ENCODE results near the gene EFHD2. TPM values are rescaled to one million over a fixed set of nuclear protein-coding genes. Genes with fewer than 3 reads are reported as not detected.

Gene EFHD2
- total and polyA plus RNA-seq, 2 of the 8 experiments (the other 6 are each of a cell fraction or from before 2014, with no cell fraction given): 24.4 to 25.1 TPM

DNA sequence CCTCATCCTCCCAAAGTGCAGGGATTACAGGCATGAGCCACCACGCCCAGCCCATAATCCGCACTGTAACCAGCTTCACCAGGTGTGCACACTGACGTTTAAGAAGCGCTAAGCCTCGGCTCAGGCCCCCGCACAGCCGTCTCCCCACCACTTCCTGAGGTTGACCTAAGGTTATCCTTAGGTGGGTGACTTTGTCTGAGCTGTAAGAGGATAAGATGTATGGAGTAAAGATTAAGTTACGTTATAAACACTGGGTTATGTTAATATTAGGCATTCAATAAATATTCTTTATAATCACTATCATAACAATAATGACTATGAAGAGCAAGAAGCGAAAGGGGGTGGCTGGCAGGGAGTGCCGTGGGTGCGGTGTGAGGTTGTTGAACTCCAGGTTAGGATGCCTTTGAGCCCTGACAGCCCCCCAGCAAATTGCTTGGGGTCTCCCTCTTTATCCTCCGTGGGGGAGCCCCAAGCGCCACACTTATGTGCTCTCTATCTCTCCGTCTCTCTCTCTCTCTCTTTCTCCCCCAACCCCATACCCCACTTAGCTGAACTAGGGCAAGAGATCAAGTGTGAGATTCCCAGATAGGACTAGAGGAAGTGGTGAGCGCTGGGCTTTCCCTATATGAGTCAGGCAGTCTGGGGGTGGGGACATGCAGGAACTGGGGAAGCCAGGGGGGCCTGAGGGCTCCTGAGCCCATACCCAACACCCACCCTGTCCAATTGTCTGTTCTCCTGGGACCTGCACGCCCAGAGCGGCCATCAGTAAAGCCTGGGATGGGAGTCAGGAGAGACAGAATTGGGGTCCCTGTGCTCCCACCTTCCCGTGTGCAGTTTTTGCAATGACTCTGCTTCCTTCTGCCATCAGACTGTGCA, 7.6 kb downstream of the EFHD2 start:
- H2AFZ ChIP-seq (ENCODE audit: low read length): no peak overlapping the region
- H2BK20ac ChIP-seq (ENCODE audit: low read length): no peak overlapping the region
- H2BK5ac ChIP-seq (ENCODE audit: low read depth, low read length): no peak overlapping the region
- H3K23ac ChIP-seq (ENCODE audit: insufficient read length): no peak overlapping the region
- H2BK120ac ChIP-seq (replicated peaks; ENCODE audit: low read depth, low read length): no peak overlapping the region
- DNase-seq (ENCODE audit: low read depth in 1 of 2, low spot score in 2 of 2) (no peak), FAIRE-seq (no peak)
- no peak overlapping the region for H3K27ac ChIP-seq (ENCODE audit: low read depth, low read length)
- peaks cover 0 to 10% (median 1%) of the 10 kb centered on the region in 4 experiments; a peak in 4 of 7 replicates for H3K4me1 ChIP-seq (replicated peaks in 1 of 4; ENCODE audit: control insufficient read depth in 3 of 4, insufficient read depth in 4 of 4, low read length in 3 of 4)
- 90% methylated on average over 18 of the region's 18 CpGs; no CpG with 5 or more reads in 1 of the 2 experiments for WGBS, 2 experiments (ENCODE audit: extremely low coverage in 1 of 2, insufficient coverage in 1 of 2, insufficient read length in 1 of 2, insufficient replicate concordance in 2 of 2, low coverage in 1 of 2, low lambda C conversion rate in 2 of 2, missing lambda C conversion rate in 1 of 2)
- no peak overlapping the region for H3K18ac ChIP-seq (ENCODE audit: extremely low read depth, low read length)
- peaks cover 2 to 3% of the 10 kb centered on the region in 2 experiments for H4K20me1 ChIP-seq (replicated peaks in 1 of 2; ENCODE audit: control insufficient read depth in 1 of 2, insufficient read depth in 2 of 2, low read length in 2 of 2)
- no peak overlapping the region for H4K91ac ChIP-seq (replicated peaks; ENCODE audit: insufficient read length, low read length)
- TF ChIP-seq FOSL1 (IDR thresholded peaks at IDR 0.05; ENCODE audit: insufficient read depth, low read depth, low read length) (no peak), JUND (IDR thresholded peaks at IDR 0.05; ENCODE audit: low read length) (no peak), SP1 (IDR thresholded peaks at IDR 0.05; ENCODE audit: low read depth, low read length) (no peak), BACH1 (IDR thresholded peaks at IDR 0.05; ENCODE audit: low read length) (no peak)
- H3K14ac ChIP-seq (ENCODE audit: insufficient read length): no peak overlapping the region
- H2BK12ac ChIP-seq (ENCODE audit: low read depth, low read length): peak overlapping the region; percentile 75; the same call in 1 of the 2 replicates
- no peak overlapping the region for H3K9ac ChIP-seq (replicated peaks in 1 of 4; ENCODE audit: extremely low read depth in 1 of 4, low read depth in 3 of 4, low read length in 3 of 4)
- ChIA-PET CTCF (ENCODE audit: partially characterized antibody) (interaction anchor here (0.6 to 1.7 kb wide), 6 partner anchors 10 to 531 kb away, joined by 3 to 4 read pairs (median 4); no protein-coding TSS in a partner anchor), POLR2A (ENCODE audit: partially characterized antibody) (no interaction called here)
- H3K4me2 ChIP-seq (ENCODE audit: insufficient read depth in 1 of 2, low read depth in 2 of 2, low read length in 2 of 2): no peak overlapping the region
- H4K5ac ChIP-seq (ENCODE audit: insufficient read length, low read depth, low read length): no peak overlapping the region
- H3K4me3 ChIP-seq (ENCODE audit: extremely low read depth in 1 of 4, insufficient read depth in 2 of 4, low read depth in 3 of 4, low read length in 4 of 4): no peak overlapping the region
- H3K79me2 ChIP-seq (ENCODE audit: control insufficient read depth in 1 of 2, insufficient read depth in 2 of 2, low read length in 2 of 2): no peaks in the 10 kb centered on the region
- H2AK5ac ChIP-seq (ENCODE audit: low read depth, low read length): no peak overlapping the region
- H3K23me2 ChIP-seq (ENCODE audit: low read depth, low read length): no peaks in the 10 kb centered on the region
- H4K8ac ChIP-seq (ENCODE audit: extremely low read depth, insufficient read depth, low read length): no peak overlapping the region
- no peaks in the 10 kb centered on the region for H3K9me3 ChIP-seq (ENCODE audit: insufficient read depth in 2 of 2, low read depth in 1 of 2, low read length in 1 of 2)
- H3K79me1 ChIP-seq (ENCODE audit: low read depth, low read length): no peaks in the 10 kb centered on the region; the same call in 1 of the 2 replicates
- H3K27me3 ChIP-seq (replicated peaks in 1 of 4; ENCODE audit: control insufficient read depth in 3 of 4, extremely low read depth in 1 of 4, insufficient read depth in 3 of 4, low read length in 3 of 4): no peaks in the 10 kb centered on the region
- no peaks in the 10 kb centered on the region for H3K36me3 ChIP-seq (ENCODE audit: control insufficient read depth in 2 of 4, insufficient read depth in 4 of 4, low read length in 3 of 4)
- H3K4ac ChIP-seq (replicated peaks; ENCODE audit: insufficient read length, low read depth, low read length): no peak overlapping the region
- H3K56ac ChIP-seq (replicated peaks; ENCODE audit: insufficient read length, low read depth, low read length): no peak overlapping the region
- no peak overlapping the region for H2BK15ac ChIP-seq (ENCODE audit: low read length)

All from H1 (cell line).